GM12878 (cell line): Measurements from ENCODE around the gene FMN2. TPM values are rescaled to one million over a fixed set of nuclear protein-coding genes. Genes with fewer than 3 reads are reported as not detected.

Experiments used
- ATAC-seq: fragments of 200-7000 bp; cut with Tn5 transposase; 3 replicates; pipeline ENCODE4 v1.9.1; 2020; ENCODE audit warnings: mild to moderate bottlenecking, moderate library complexity
- BruUV-seq: library from RNA; stranded (reverse); fragments of 400-500 nt; replicated peaks from 2 replicates; lab custom pipeline; 2021; lab: Mats Ljungman, UMichigan
- CTCF ChIA-PET: fragments of 300-600 bp; sonication (Branson Sonifier 250); formaldehyde crosslinking; extraction: SDS; loops from one replicate; lab custom pipeline; 2021; ENCODE audit warnings: inconsistent platforms; lab: Yijun Ruan, JAX
- POLR2A ChIA-PET: fragments of 350-600 bp; formaldehyde crosslinking; extraction: SDS; loops from one replicate; lab custom pipeline; 2021; ENCODE audit warnings: inconsistent platforms; lab: Charles Lee
- RAD21 ChIA-PET: fragments of 300-600 bp; sonication (Branson Sonifier 250); formaldehyde crosslinking; loops from one replicate; lab custom pipeline; 2023; ENCODE audit warnings: antibody characterized with exemption; ENCODE audit not compliant: unreplicated experiment; lab: Charles Lee
- SMC1A ChIA-PET: fragments of 300-600 bp; sonication (Branson Sonifier 250); formaldehyde crosslinking; loops from one replicate; lab custom pipeline; 2023; ENCODE audit not compliant: unreplicated experiment, uncharacterized antibody; lab: Charles Lee
- DNase-seq: peaks from one replicate; pipeline ENCODE4 v3.0.0-alpha.2; 2011; ENCODE audit warnings: low read depth, low spot score
- FAIRE-seq: peaks from 3 replicates; lab custom pipeline; 2011; peaks lifted over from hg19 to GRCh38; lab: Jason Lieb, UNC
- H2AFZ ChIP-seq: 2 replicates; pipeline ENCODE4 v1.6.0; 2011; ENCODE audit warnings: low read depth, low read length, control low read depth; ENCODE audit not compliant: control insufficient read depth
- H3K27ac ChIP-seq: 2 replicates; pipeline ENCODE4 v1.5.1; 2011; ENCODE audit warnings: control low read depth; ENCODE audit not compliant: control insufficient read depth, insufficient read depth
- H3K27me3 ChIP-seq, 2 experiments: replicated peaks in 1 of 2; 2 replicates each; pipeline versions ENCODE4 v1.6.0 to v1.6.1; 2011; ENCODE audit warnings: low read length in 1 of 2; ENCODE audit not compliant: control insufficient read depth in 2 of 2, insufficient read depth in 2 of 2
- H3K36me3 ChIP-seq, 2 experiments: 2 replicates each; pipeline ENCODE4 v1.5.1; 2011; ENCODE audit warnings: low read length in 1 of 2; ENCODE audit not compliant: control insufficient read depth in 2 of 2, insufficient read depth in 2 of 2
- H3K4me1 ChIP-seq: 2 replicates; pipeline ENCODE4 v1.6.1; 2011; ENCODE audit warnings: mild to moderate bottlenecking, low read length, moderate library complexity, mixed read lengths; ENCODE audit not compliant: control insufficient read depth, insufficient read depth
- H3K4me2 ChIP-seq: 2 replicates; pipeline ENCODE4 v1.6.0; 2011; ENCODE audit warnings: control low read depth; ENCODE audit not compliant: control insufficient read depth, insufficient read depth
- H3K4me3 ChIP-seq: fragments of 200-600 bp; sonication (generic); 2 replicates; pipeline ENCODE4 v1.5.1; 2016
- H3K79me2 ChIP-seq: 2 replicates; pipeline ENCODE4 v1.6.0; 2011; ENCODE audit warnings: low read length; ENCODE audit not compliant: control insufficient read depth, insufficient read depth
- H3K9ac ChIP-seq: 2 replicates; pipeline ENCODE4 v1.8.0; 2011; ENCODE audit warnings: low read length, control low read depth, mixed read lengths; ENCODE audit not compliant: control insufficient read depth, insufficient read depth
- H3K9me3 ChIP-seq: replicated peaks from 3 replicates; pipeline ENCODE4 v1.5.1; 2011; ENCODE audit warnings: mild to moderate bottlenecking, low read length; ENCODE audit not compliant: control insufficient read depth, insufficient read depth
- H4K20me1 ChIP-seq: 2 replicates; pipeline ENCODE4 v1.6.0; 2011; ENCODE audit not compliant: control insufficient read depth, insufficient read depth
- EGR1 ChIP-seq, 2 experiments: IDR thresholded peaks; 1 replicate in 1 of 2; 2 replicates in 1 of 2; pipeline ENCODE4 v1.6.1; 2011 to 2012; ENCODE audit warnings: low read depth in 2 of 2, low read length in 2 of 2, borderline replicate concordance in 1 of 2, mild to moderate bottlenecking in 1 of 2, moderate library complexity in 1 of 2
- HCFC1 ChIP-seq: fragments of 150-350 bp; IDR thresholded peaks from 2 replicates; pipeline ENCODE4 v1.6.1; 2014; ENCODE audit warnings: low read length
- HDAC6 ChIP-seq: fragments of 200-600 bp; sonication (generic); IDR thresholded peaks from one replicate; pipeline ENCODE4 v1.8.0; 2017; ENCODE audit warnings: antibody characterized with exemption; ENCODE audit not compliant: unreplicated experiment
- KAT2A ChIP-seq: conservative IDR thresholded peaks from 2 replicates; pipeline ENCODE4 v1.6.1; 2011; ENCODE audit warnings: low read depth, low read length; ENCODE audit not compliant: control insufficient read depth
- KDM1A ChIP-seq: fragments of 200-600 bp; sonication (generic); IDR thresholded peaks from 2 replicates; pipeline ENCODE4 v1.6.1; 2016; ENCODE audit warnings: borderline replicate concordance
- PKNOX1 ChIP-seq: fragments of 450-650 bp; IDR thresholded peaks from 2 replicates; pipeline ENCODE4 v1.6.1; 2016; ENCODE audit warnings: mild to moderate bottlenecking
- RFX5 ChIP-seq: IDR thresholded peaks from 2 replicates; pipeline ENCODE4 v1.6.1; 2011; ENCODE audit warnings: low read depth, low read length, improper control_type of control experiment
- RUNX3 ChIP-seq: IDR thresholded peaks from 2 replicates; pipeline ENCODE4 v1.6.1; 2012; ENCODE audit warnings: low read length, inconsistent platforms
- SMC3 ChIP-seq: IDR thresholded peaks from 2 replicates; pipeline ENCODE4 v1.6.1; 2011; ENCODE audit warnings: low read length, improper control_type of control experiment, borderline replicate concordance
- SRF ChIP-seq, 2 experiments: IDR thresholded peaks; 2 replicates each; pipeline ENCODE4 v1.6.1; 2011; ENCODE audit warnings: low read depth in 2 of 2, low read length in 2 of 2, mild to moderate bottlenecking in 1 of 2, moderate library complexity in 1 of 2
- STAT1 ChIP-seq: fragments of 450-650 bp; conservative IDR thresholded peaks from 2 replicates; pipeline ENCODE4 v1.6.1; 2014; ENCODE audit warnings: antibody characterized with exemption, mild to moderate bottlenecking
- ZNF24 ChIP-seq: fragments of 450-650 bp; IDR thresholded peaks from 2 replicates; pipeline ENCODE4 v1.6.1; 2017; ENCODE audit warnings: antibody characterized with exemption, mild to moderate bottlenecking
- ZZZ3 ChIP-seq: IDR thresholded peaks from 2 replicates; pipeline ENCODE4 v1.6.1; 2011; ENCODE audit warnings: low read depth; ENCODE audit not compliant: control insufficient read depth, insufficient read length
- WGBS: methylation state at CpG from one replicate; pipeline ENCODE4 v1.1.6; 2016; ENCODE audit warnings: low lambda C conversion rate; ENCODE audit not compliant: insufficient replicate concordance, insufficient coverage; ENCODE audit errors: missing lambda C conversion rate; 5-methylcytosine and 5-hydroxymethylcytosine counted together
- in situ Hi-C: fragments of 300-500 bp; cut with MboI; formaldehyde crosslinking; loops from 9 replicates; pipeline ENCODE4 v1.14.3; 2018; ENCODE audit warnings: mixed read lengths
- intact Hi-C: fragments of 100-400 bp; cut with micrococcal nuclease; formaldehyde crosslinking; loops from one replicate; pipeline ENCODE4 v1.14.2; 2022; ENCODE audit not compliant: unreplicated experiment
- polyA plus RNA-seq, 11 experiments: library from polyadenylated mRNA; depleted of rRNA in 4 of 11; unstranded in 6 of 11; stranded (reverse) in 5 of 11; fragments of >200 nt; fragmentation: Nextera tagmentation in 4 of 11; fragmentation: Illumina TruSeq in 1 of 11; extraction: Ambion mirVana in 4 of 11; extraction: Trizol in 1 of 11; gene quantifications; 1 replicate in 1 of 11; 2 replicates in 10 of 11; pipeline versions ENCODE4 v1.2.1 to v1.2.3, GENCODE V29; 2011 to 2016; ENCODE audit warnings: inconsistent platforms in 2 of 11, missing spikeins in 2 of 11, low read depth in 1 of 11
- total RNA-seq, 4 experiments: library from RNA; depleted of rRNA in 3 of 4; stranded (reverse); fragments of >200 nt in 3 of 4; fragmentation: Illumina TruSeq in 1 of 4; extraction: Trizol in 1 of 4; gene quantifications; 2 replicates each; pipeline versions ENCODE4 v1.2.1 to v1.2.3, GENCODE V29; 2013 to 2021

Gene FMN2
- total and polyA plus RNA-seq, 10 of the 15 experiments (the other 5 are each of a cell fraction or from before 2014, with no cell fraction given), result 0.60 TPM; not detected in 9

- Histone ChIP-seq H4K20me1 (no peaks in the 10 kb centered on the region), H3K27ac (no peak overlapping the region), H3K36me3 (no peaks in the 10 kb centered on the region), H3K9me3 (no peaks in the 10 kb centered on the region), H3K9ac (no peak overlapping the region), H3K4me2 (no peak overlapping the region), H3K4me1 (no peaks in the 10 kb centered on the region), H3K4me3 (no peak overlapping the region), H3K27me3 (no peaks in the 10 kb centered on the region), H3K79me2 (no peaks in the 10 kb centered on the region), H2AFZ (no peak overlapping the region)
- ChIA-PET RAD21 (no interaction called here), SMC1A (no interaction called here), CTCF (interaction anchor here (0.8 kb wide), 1 partner anchor 13 kb away, joined by 3 read pairs; no protein-coding TSS in a partner anchor), POLR2A (interaction anchor here (0.7 kb wide), 1 partner anchor 1203 kb away, joined by 9 read pairs; no protein-coding TSS in a partner anchor)
- BruUV-seq, result no TSS peak
- TF ChIP-seq HDAC6 (no peak), HCFC1 (no peak), ZNF24 (no peak), SRF (IDR thresholded peaks at IDR 0.05; ENCODE audit: low read depth in 2 of 2, low read length in 2 of 2) (no peak), PKNOX1 (no peak), SMC3 (no peak), STAT1 (no peak), EGR1 (IDR thresholded peaks at IDR 0.05; ENCODE audit: borderline replicate concordance in 1 of 2, low read depth in 2 of 2, low read length in 2 of 2) (no peak), RFX5 (no peak), KDM1A (no peak), RUNX3 (no peak), KAT2A (no peak), ZZZ3 (no peak)
- in situ Hi-C loops (no loop called here), intact Hi-C loops (no loop called here)
- no peak for DNase-seq
- 8% methylated on average over 2 of the region's 2 CpGs for whole genome bisulfite sequencing
- ATAC-seq, result peak; percentile 74
- FAIRE-seq, result no peak
Observed at GRCh38 chr1:240295811-240296210, 204.1 kb downstream of the FMN2 start.
